Stomach (tissue), 9 donors: Measurements from ENCODE around the gene RIMBP2. TPM values are rescaled to one million over a fixed set of nuclear protein-coding genes. Genes with fewer than 3 reads are reported as not detected.

Experiments
- DNase-seq, 2 donors: peaks; one replicate each; pipeline versions ENCODE4 v3.0.0 to v3.0.0-alpha.2; 2013 to 2019
- H3K27ac ChIP-seq, 5 donors: fragments of 200-600 bp in 4 of 5; sonication (generic) in 4 of 5; one replicate each; pipeline ENCODE4 v1.5.1; 2013 to 2019; ENCODE audit warnings: mild to moderate bottlenecking in 1 of 5, moderate library complexity in 1 of 5
- H3K27me3 ChIP-seq, 3 donors: fragments of 200-600 bp; sonication (generic); one replicate each; pipeline ENCODE4 v1.5.1; 2017 to 2019; ENCODE audit warnings: mixed run types in 1 of 3
- H3K36me3 ChIP-seq, 4 donors: fragments of 200-600 bp; sonication (generic); 1 replicate in 3 of 4; 2 replicates in 1 of 4; pipeline ENCODE4 v1.5.1; 2016 to 2019
- H3K4me1 ChIP-seq, 4 donors: fragments of 200-600 bp; sonication (generic); one replicate each; pipeline ENCODE4 v1.5.1; 2016 to 2019
- H3K4me3 ChIP-seq, 4 donors: fragments of 200-600 bp; sonication (generic) in 3 of 4; one replicate each; pipeline ENCODE4 v1.5.1; 2016 to 2019; ENCODE audit warnings: mild to moderate bottlenecking in 1 of 4
- H3K9me3 ChIP-seq, 4 donors: fragments of 200-600 bp; sonication (generic); one replicate each; pipeline ENCODE4 v1.5.1; 2016 to 2019
- CTCF ChIP-seq, 7 experiments: fragments of 450-650 bp in 4 of 7; fragments of 200-600 bp in 3 of 7; sonication (generic) in 3 of 7; IDR thresholded peaks; one replicate each; pipeline ENCODE4 v1.5.1; 2016 to 2019; ENCODE audit warnings: antibody characterized with exemption in 7 of 7, control low read depth in 2 of 7, mild to moderate bottlenecking in 1 of 7
- EP300 ChIP-seq: sonication (generic); formaldehyde crosslinking; IDR thresholded peaks from one replicate; pipeline ENCODE4 v1.6.1; 2017; ENCODE audit warnings: antibody characterized with exemption
- POLR2A ChIP-seq, 4 donors: fragments of 450-650 bp; IDR thresholded peaks; one replicate each; pipeline ENCODE4 v1.6.1; 2016; ENCODE audit warnings: antibody characterized with exemption in 4 of 4, control low read depth in 2 of 4, mild to moderate bottlenecking in 1 of 4, moderate library complexity in 1 of 4
- POLR2AphosphoS5 ChIP-seq, 3 donors: sonication (generic); formaldehyde crosslinking; IDR thresholded peaks; one replicate each; pipeline ENCODE4 v1.6.1; 2016; ENCODE audit warnings: antibody characterized with exemption in 3 of 3
- WGBS, 5 donors: extraction: QIAGEN DNeasy Blood & Tissue Kit in 3 of 5; methylation state at CpG; one replicate each; pipeline versions ENCODE4 v1.1.5 to v1.1.7; 2013 to 2018; 5-methylcytosine and 5-hydroxymethylcytosine counted together
- intact Hi-C: fragments of 100-400 bp; cut with DNase I; formaldehyde crosslinking; loops from one replicate; pipeline ENCODE4 v1.15.1; 2023; ENCODE audit warnings: low total_unique reads
- polyA plus RNA-seq, 3 donors: library from polyadenylated mRNA; stranded (reverse); fragments of 200-250 nt; gene quantifications; one replicate each; pipeline ENCODE4 v1.2.3, GENCODE V29; 2013
- total RNA-seq, 5 donors: library from RNA; depleted of rRNA; stranded (reverse); fragments of >200 nt; gene quantifications; one replicate each; pipeline versions ENCODE4 v1.1.0 to v1.2.3, GENCODE V29; 2014 to 2016
- donor health status: healthy with polysubstance abuse.
- donor health status: Bipolar disorder and iron deficiency.
- donor health status: healthy.

Gene RIMBP2
- total and polyA plus RNA-seq, 8 donors: 0.75 to 44.6 (median 5.6) TPM

GRCh38 chr12:130746546-130746945 is 30.4 kb upstream of the RIMBP2 start:
- Histone ChIP-seq H3K4me1 (peaks cover 0 to 9% (median 7%) of the 10 kb centered on the region in 4 donors), H3K27me3 (peaks cover 0 to 18% (median 0%) of the 10 kb centered on the region in 3 donors), H3K9me3 (peaks cover 0 to 9% (median 0%) of the 10 kb centered on the region in 4 donors), H3K27ac (no peak overlapping the region), H3K36me3 (no peaks in the 10 kb centered on the region), H3K4me3 (no peak overlapping the region)
- intact Hi-C loops: no loop called here
- TF ChIP-seq CTCF (IDR thresholded peaks at IDR 0.05) (no peak), EP300 (no peak), POLR2A (IDR thresholded peaks at IDR 0.05) (no peak), POLR2AphosphoS5 (IDR thresholded peaks at IDR 0.05) (no peak)
- no peak for DNase-seq
- 56 to 69% (median 63%) methylated on average over 9 of the region's 9 CpGs for WGBS, 5 donors

DNA sequence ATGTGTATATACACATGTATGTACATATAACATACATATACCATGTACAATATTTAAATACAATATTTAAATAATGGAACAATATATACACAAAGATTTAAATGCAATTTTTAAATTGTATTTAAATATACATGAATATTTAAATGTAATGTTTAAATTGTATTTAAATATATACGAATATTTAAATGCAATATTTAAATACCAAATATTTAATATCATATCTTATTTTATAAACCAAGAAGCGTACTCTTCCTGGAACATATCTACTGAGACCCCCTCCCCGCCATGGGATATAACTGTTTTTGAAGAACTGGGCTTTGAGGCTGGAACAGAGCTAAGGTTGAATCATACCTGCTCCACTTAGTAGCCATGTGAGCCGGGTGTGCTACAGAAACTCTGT is 29.8 kb upstream of the RIMBP2 start:
- no peak overlapping the region for H3K27ac ChIP-seq
- peaks cover 0 to 18% (median 0%) of the 10 kb centered on the region in 3 donors for H3K27me3 ChIP-seq
- TF ChIP-seq POLR2AphosphoS5 (IDR thresholded peaks at IDR 0.05) (no peak), POLR2A (IDR thresholded peaks at IDR 0.05) (no peak), EP300 (no peak), CTCF (IDR thresholded peaks at IDR 0.05) (no peak)
- H3K4me3 ChIP-seq: no peak overlapping the region
- DNase-seq: no peak
- intact Hi-C loops: no loop called here
- H3K9me3 ChIP-seq: peaks cover 0 to 9% (median 0%) of the 10 kb centered on the region in 4 donors
- 83 to 92% (median 91%) methylated on average over 4 of the region's 4 CpGs for WGBS, 5 donors
- H3K36me3 ChIP-seq: no peaks in the 10 kb centered on the region
- peaks cover 0 to 9% (median 7%) of the 10 kb centered on the region in 4 donors for H3K4me1 ChIP-seq

- Histone ChIP-seq H3K4me3 (no peak overlapping the region), H3K27me3 (peaks cover 0 to 25% (median 0%) of the 10 kb centered on the region in 3 donors), H3K27ac (no peak overlapping the region), H3K36me3 (no peaks in the 10 kb centered on the region), H3K4me1 (peaks cover 0 to 9% (median 7%) of the 10 kb centered on the region in 4 donors), H3K9me3 (peaks cover 0 to 9% (median 2%) of the 10 kb centered on the region in 4 donors)
- intact Hi-C loops: no loop called here
- no peak for DNase-seq
- WGBS, 5 donors: 74 to 82% (median 78%) methylated on average over 5 of the region's 5 CpGs
- TF ChIP-seq POLR2A (IDR thresholded peaks at IDR 0.05) (no peak), EP300 (no peak), CTCF (IDR thresholded peaks at IDR 0.05) (no peak), POLR2AphosphoS5 (IDR thresholded peaks at IDR 0.05) (no peak)
These were observed 28.2 kb upstream of the RIMBP2 start for GRCh38 chr12:130744274-130744673.

- Histone ChIP-seq H3K27me3 (peaks cover 0 to 28% (median 0%) of the 10 kb centered on the region in 3 donors), H3K4me1 (peaks cover 0 to 9% (median 7%) of the 10 kb centered on the region in 4 donors), H3K27ac (no peak overlapping the region), H3K4me3 (no peak overlapping the region), H3K9me3 (peaks cover 0 to 13% (median 4%) of the 10 kb centered on the region in 4 donors), H3K36me3 (no peaks in the 10 kb centered on the region)
- 84 to 92% (median 89%) methylated on average over 5 of the region's 5 CpGs for WGBS, 5 donors
- intact Hi-C loops: no loop called here
- DNase-seq: no peak
- no peak for TF ChIP-seq CTCF (IDR thresholded peaks at IDR 0.05)
- no peak for TF ChIP-seq POLR2AphosphoS5 (IDR thresholded peaks at IDR 0.05)
- TF ChIP-seq EP300: no peak
- TF ChIP-seq POLR2A (IDR thresholded peaks at IDR 0.05): no peak
These were observed 27.5 kb upstream of the RIMBP2 start for GRCh38 chr12:130743606-130744005.
